Epithelial cell of proximal tubule (primary cell): ENCODE results near the gene DMAC2L. TPM values are rescaled to one million over a fixed set of nuclear protein-coding genes. Genes with fewer than 3 reads are reported as not detected.

Source experiments
- DNase-seq: peaks from one replicate; pipeline ENCODE4 v3.0.0-alpha.2; 2011; ENCODE audit warnings: low read depth
- H3K4me3 ChIP-seq: 2 replicates; pipeline ENCODE4 v1.5.1; 2011; ENCODE audit warnings: low read depth, mild to moderate bottlenecking, low read length
- total RNA-seq: library from RNA; depleted of rRNA; stranded (reverse); fragments of >200 nt; gene quantifications from 2 replicates; pipeline ENCODE4 v1.2.3, GENCODE V29; 2015
- TF ChIP-seq, protein P1 (sequence below): conservative IDR thresholded peaks from 2 replicates; pipeline ENCODE4 v1.5.1; 2012; ENCODE audit warnings: low read depth, mild to moderate bottlenecking, low read length

The DMAC2L gene
- total RNA-seq, 1 donor from 2014 or later = 5.4 TPM

DNA sequence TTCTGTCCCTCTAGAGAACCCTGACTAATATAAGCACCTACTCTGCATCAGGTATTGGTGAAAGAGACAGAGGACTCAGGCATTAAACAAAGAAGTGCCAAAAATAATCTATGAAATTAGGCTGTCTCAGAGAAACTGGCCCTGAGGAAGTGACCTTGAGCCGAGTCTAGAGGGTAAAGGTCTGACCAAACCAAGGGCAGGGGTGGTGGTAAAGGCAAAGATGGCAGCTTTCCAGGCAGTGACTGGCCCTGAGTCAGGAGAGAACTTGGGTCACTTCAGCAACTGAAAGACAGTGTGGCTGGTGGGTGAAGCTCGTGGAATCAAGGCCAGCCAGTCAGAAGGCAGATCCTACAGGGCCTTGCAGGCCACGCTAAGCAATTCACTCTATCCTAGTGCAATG is 54.0 kb downstream of the DMAC2L start:
- H3K4me3 ChIP-seq = no peak overlapping the region
- no peak for DNase-seq
- TF ChIP-seq, protein P1, sequence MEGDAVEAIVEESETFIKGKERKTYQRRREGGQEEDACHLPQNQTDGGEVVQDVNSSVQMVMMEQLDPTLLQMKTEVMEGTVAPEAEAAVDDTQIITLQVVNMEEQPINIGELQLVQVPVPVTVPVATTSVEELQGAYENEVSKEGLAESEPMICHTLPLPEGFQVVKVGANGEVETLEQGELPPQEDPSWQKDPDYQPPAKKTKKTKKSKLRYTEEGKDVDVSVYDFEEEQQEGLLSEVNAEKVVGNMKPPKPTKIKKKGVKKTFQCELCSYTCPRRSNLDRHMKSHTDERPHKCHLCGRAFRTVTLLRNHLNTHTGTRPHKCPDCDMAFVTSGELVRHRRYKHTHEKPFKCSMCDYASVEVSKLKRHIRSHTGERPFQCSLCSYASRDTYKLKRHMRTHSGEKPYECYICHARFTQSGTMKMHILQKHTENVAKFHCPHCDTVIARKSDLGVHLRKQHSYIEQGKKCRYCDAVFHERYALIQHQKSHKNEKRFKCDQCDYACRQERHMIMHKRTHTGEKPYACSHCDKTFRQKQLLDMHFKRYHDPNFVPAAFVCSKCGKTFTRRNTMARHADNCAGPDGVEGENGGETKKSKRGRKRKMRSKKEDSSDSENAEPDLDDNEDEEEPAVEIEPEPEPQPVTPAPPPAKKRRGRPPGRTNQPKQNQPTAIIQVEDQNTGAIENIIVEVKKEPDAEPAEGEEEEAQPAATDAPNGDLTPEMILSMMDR = no peak

DNA sequence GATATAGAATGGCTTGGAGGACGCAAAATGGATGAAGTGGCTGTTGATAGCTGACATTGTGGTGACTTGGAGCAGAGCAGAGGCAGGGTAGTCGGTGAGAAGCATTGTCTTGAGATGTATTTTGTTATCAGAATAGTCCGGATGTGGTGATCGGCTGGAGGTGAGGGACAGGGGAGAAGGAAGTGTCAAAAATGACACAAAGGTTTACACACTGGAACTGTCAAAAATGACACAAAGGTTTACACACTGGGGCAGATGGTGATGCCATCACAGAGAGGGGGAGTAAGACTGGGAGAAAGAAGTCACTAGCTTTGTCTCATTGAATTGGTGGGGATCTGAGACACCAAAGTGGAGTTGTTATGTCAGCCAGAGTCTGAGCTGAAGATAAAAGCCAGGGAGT is 54.5 kb downstream of the DMAC2L start:
- no peak overlapping the region for H3K4me3 ChIP-seq
- no peak for DNase-seq
- TF ChIP-seq, protein P1 = no peak

DNA sequence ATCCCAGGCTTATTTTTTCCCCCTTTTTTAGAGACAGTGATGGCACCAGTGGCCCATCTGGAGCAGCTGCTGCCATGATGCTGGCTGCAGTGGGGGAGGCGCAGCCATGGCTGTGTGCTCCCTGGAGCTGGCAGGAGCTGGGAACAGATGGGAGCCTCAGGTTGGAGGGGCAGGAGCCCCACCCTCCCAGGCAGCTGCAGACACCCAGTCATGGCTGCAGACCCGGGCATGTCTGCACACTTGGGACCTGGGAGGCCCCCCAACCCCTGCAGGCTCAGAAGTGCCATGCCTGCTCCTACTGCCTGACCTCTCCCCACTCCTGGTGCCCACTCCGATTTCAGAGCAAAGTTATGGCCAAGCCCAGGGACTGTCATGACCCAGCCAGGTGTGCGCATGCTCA is 59.4 kb downstream of the DMAC2L start:
- no peak overlapping the region for H3K4me3 ChIP-seq
- TF ChIP-seq, protein P1 = no peak
- no peak for DNase-seq

DNA sequence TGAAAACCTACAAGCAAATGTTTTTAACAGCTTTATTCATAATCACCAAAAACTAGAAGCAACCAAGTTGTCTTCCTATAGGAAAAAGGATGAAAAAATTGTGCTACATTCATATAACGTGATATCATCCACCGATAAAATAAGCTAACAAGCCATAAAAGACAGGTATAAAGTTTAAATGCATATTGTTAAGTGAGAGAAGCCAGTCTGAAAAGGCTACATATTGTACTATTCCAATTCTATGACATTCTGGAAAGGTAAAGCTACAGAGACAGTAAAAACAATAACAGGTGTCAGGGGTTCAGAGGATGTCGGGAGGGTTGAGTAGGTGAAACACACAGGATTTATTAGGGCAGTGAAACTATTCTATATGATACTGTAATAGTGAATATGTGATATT is 61.8 kb downstream of the DMAC2L start:
- no peak for DNase-seq
- H3K4me3 ChIP-seq = no peak overlapping the region
- TF ChIP-seq, protein P1 = no peak

DNA sequence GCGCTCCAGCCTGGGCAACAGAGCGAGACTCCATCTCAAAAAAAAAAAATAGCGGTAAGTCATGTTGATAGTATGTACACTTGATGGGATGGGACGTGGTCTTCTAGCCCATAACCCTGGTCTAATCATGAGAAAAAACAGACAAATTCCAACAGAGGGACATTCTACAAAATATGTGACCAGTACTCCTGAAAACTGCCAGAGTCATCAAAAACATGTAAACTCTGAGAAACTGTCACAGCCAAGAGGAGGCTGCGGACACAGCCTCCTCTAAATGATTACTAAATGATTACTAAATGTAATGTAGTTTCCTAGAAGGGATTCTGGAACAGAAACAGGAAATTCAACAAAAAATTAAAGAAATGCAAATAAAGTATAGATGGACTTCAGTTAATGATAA is 63.6 kb downstream of the DMAC2L start:
- TF ChIP-seq, protein P1 = no peak
- DNase-seq = no peak
- no peak overlapping the region for H3K4me3 ChIP-seq

Other genes starting within 250 kb of the DMAC2L start
- 3.9 and 5.6 TPM in 2 replicates for gene VCPKMT, start 195.8 kb upstream of the DMAC2L start, total RNA-seq
- gene SOS2, start 80.7 kb upstream of the DMAC2L start, total RNA-seq = 10.1 and 13.5 TPM in 2 replicates
- 4.0 and 6.1 TPM in 2 replicates for gene L2HGDH, start 95 bp upstream of the DMAC2L start, total RNA-seq
- 23.0 and 47.4 TPM in 2 replicates for gene CDKL1, start 84.6 kb downstream of the DMAC2L start, total RNA-seq
- gene MAP4K5, start 220.2 kb downstream of the DMAC2L start, total RNA-seq = 83.8 and 128 TPM in 2 replicates
- 2.0 and 5.3 TPM in 2 replicates for gene ATL1, start 247.8 kb downstream of the DMAC2L start, total RNA-seq